ENCODE measurements around the gene DGKQ. TPM values are rescaled to one million over a fixed set of nuclear protein-coding genes. Genes with fewer than 3 reads are reported as not detected.
"Not testable (repeated sequence)": the region's sequence is repeated elsewhere in the genome, so short reads cannot be mapped to it uniquely, and the experiment has no call there.

Gene DGKQ
- total and polyA plus RNA-seq, 2 donors (not counting 3 experiments of a cell fraction or from before 2014, with no cell fraction given), result 15.8 to 20.2 TPM

- BruUV-seq (replicated peaks); H3K27ac ChIP-seq (ENCODE audit: insufficient read depth, low read depth, low read length); H3K4me1 ChIP-seq (ENCODE audit: control insufficient read depth, extremely low read depth, insufficient read depth, low read length); H3K27me3 ChIP-seq (ENCODE audit: control insufficient read depth in 2 of 2, insufficient read depth in 2 of 2, low read length in 2 of 2); H4K20me1 ChIP-seq (replicated peaks; ENCODE audit: control insufficient read depth, extremely low read depth, insufficient read depth, low read length); H3K9me1 ChIP-seq (replicated peaks; ENCODE audit: control insufficient read depth, extremely low read depth, insufficient read depth, low read length); CTCF ChIA-PET; H2AFZ ChIP-seq (ENCODE audit: low read depth, low read length); H3K36me3 ChIP-seq (ENCODE audit: control insufficient read depth in 2 of 2, extremely low read depth in 1 of 2, insufficient read depth in 2 of 2, low read length in 2 of 2); DNase-seq (ENCODE audit: low read depth, low spot score); H3K9me3 ChIP-seq (replicated peaks; ENCODE audit: control insufficient read depth, insufficient read depth, low read length); FAIRE-seq; H3K9ac ChIP-seq (replicated peaks; ENCODE audit: extremely low read depth, insufficient read depth, low read length); dilution Hi-C loops (cut with MboI; ENCODE audit: extremely low pct_ligation_motif_present, low sequenced_read_pairs); POLR2A ChIA-PET; intact Hi-C loops (cut with micrococcal nuclease); H3K4me3 ChIP-seq (replicated peaks in 1 of 3; ENCODE audit: insufficient read depth in 1 of 3, low read depth in 1 of 3, low read length in 3 of 3); H3K4me2 ChIP-seq (ENCODE audit: insufficient read depth, low read length): not testable (repeated sequence)
- peaks cover 87% of the 10 kb centered on the region for H3K79me2 ChIP-seq (ENCODE audit: control insufficient read depth, insufficient read depth, low read length)
Observed at GRCh38 chr4:918591-918990, 54.8 kb downstream of the DGKQ start.

- CTCF ChIA-PET, result no interaction called here
Observed at GRCh38 chr4:917992-918391, 55.4 kb downstream of the DGKQ start.

More at GRCh38 chr4:917992-918391, 55.4 kb downstream of the DGKQ start:
- no peaks in the 10 kb centered on the region for H3K36me3 ChIP-seq (ENCODE audit: control insufficient read depth in 2 of 2, extremely low read depth in 1 of 2, insufficient read depth in 2 of 2, low read length in 2 of 2)
- H3K9me1 ChIP-seq (replicated peaks; ENCODE audit: control insufficient read depth, extremely low read depth, insufficient read depth, low read length), result no peaks in the 10 kb centered on the region
- intact Hi-C loops (cut with micrococcal nuclease) (no loop called here), dilution Hi-C loops (cut with MboI; ENCODE audit: extremely low pct_ligation_motif_present, low sequenced_read_pairs) (no loop called here)
- no TSS peak for BruUV-seq (replicated peaks)
- no peak for DNase-seq (ENCODE audit: low read depth, low spot score)
- no peak overlapping the region for H3K4me2 ChIP-seq (ENCODE audit: insufficient read depth, low read length)
- peaks cover 82% of the 10 kb centered on the region for H3K79me2 ChIP-seq (ENCODE audit: control insufficient read depth, insufficient read depth, low read length)
- H3K9ac ChIP-seq (replicated peaks; ENCODE audit: extremely low read depth, insufficient read depth, low read length), result no peak overlapping the region
- peaks cover 5% of the 10 kb centered on the region for H4K20me1 ChIP-seq (replicated peaks; ENCODE audit: control insufficient read depth, extremely low read depth, insufficient read depth, low read length)
- POLR2A ChIA-PET, result no interaction called here
- no peaks in the 10 kb centered on the region for H3K9me3 ChIP-seq (replicated peaks; ENCODE audit: control insufficient read depth, insufficient read depth, low read length)
- no peak for FAIRE-seq
- H3K4me3 ChIP-seq (replicated peaks in 1 of 3; ENCODE audit: insufficient read depth in 1 of 3, low read depth in 1 of 3, low read length in 3 of 3), result no peak overlapping the region
- H3K27ac ChIP-seq (ENCODE audit: insufficient read depth, low read depth, low read length), result no peak overlapping the region
- peaks cover 8% of the 10 kb centered on the region for H3K4me1 ChIP-seq (ENCODE audit: control insufficient read depth, extremely low read depth, insufficient read depth, low read length)
- no peaks in the 10 kb centered on the region for H3K27me3 ChIP-seq (ENCODE audit: control insufficient read depth in 2 of 2, insufficient read depth in 2 of 2, low read length in 2 of 2)
- TF ChIP-seq, protein P1, sequence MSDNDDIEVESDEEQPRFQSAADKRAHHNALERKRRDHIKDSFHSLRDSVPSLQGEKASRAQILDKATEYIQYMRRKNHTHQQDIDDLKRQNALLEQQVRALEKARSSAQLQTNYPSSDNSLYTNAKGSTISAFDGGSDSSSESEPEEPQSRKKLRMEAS (IDR thresholded peaks at IDR 0.05; ENCODE audit: insufficient read depth, insufficient read length), result no peak
- TF ChIP-seq JUN (IDR thresholded peaks at IDR 0.05; ENCODE audit: borderline replicate concordance, insufficient read depth, insufficient read length, low read depth) (no peak), GATA2 (IDR thresholded peaks at IDR 0.05; ENCODE audit: insufficient read depth, insufficient read length, low read depth, low read length) (no peak), CTCF (IDR thresholded peaks at IDR 0.05; ENCODE audit: extremely low read depth in 1 of 2, insufficient read depth in 1 of 2, low read depth in 1 of 2, low read length in 2 of 2) (no peak), FOS (IDR thresholded peaks at IDR 0.05; ENCODE audit: borderline replicate concordance, insufficient read depth, low read length) (no peak), POLR2AphosphoS5 (IDR thresholded peaks at IDR 0.05; ENCODE audit: insufficient read depth, low read depth, low read length) (no peak), POLR2A (IDR thresholded peaks at IDR 0.05; ENCODE audit: low read depth, low read length) (no peak), MYC (IDR thresholded peaks at IDR 0.05; ENCODE audit: low read depth, low read length) (no peak), EZH2 (IDR thresholded peaks at IDR 0.05; ENCODE audit: borderline replicate concordance, low read depth, low read length, severe bottlenecking) (no peak)
- no peak overlapping the region for H2AFZ ChIP-seq (ENCODE audit: low read depth, low read length)

Data from endothelial cell of umbilical vein (primary cell).